ENCODE results near the gene RP9. TPM values are rescaled to one million over a fixed set of nuclear protein-coding genes. Genes with fewer than 3 reads are reported as not detected.

Gene RP9, protein sequence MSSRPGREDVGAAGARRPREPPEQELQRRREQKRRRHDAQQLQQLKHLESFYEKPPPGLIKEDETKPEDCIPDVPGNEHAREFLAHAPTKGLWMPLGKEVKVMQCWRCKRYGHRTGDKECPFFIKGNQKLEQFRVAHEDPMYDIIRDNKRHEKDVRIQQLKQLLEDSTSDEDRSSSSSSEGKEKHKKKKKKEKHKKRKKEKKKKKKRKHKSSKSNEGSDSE
- 10 to 100 TPM; 15.0 to 18.0 TPM for total RNA-seq
- 21.7 TPM for polyA plus RNA-seq (2013, experiment 1 of 2)
- 26.9 TPM for polyA plus RNA-seq (2013, experiment 2 of 2)
- long read RNA-seq, experiment 1, partial matches to known transcripts = 2 of 8 reads
- long read RNA-seq, experiment 1, other reads (novel, unspliced or antisense) = 3 of 8 reads
- long read RNA-seq, experiment 2, transcript RP9-201 (6 exons, 1,121 nt) = major isoform, 21 of 23 reads
- long read RNA-seq, experiment 2, partial matches to known transcripts = 0 of 23 reads
- long read RNA-seq, experiment 2, other reads (novel, unspliced or antisense) = 2 of 23 reads
- long read RNA-seq, experiment 3, transcript RP9-201 (6 exons, 1,121 nt) = major isoform, 8 of 8 reads
- long read RNA-seq, experiment 3, partial matches to known transcripts = 0 of 8 reads
- long read RNA-seq, experiment 3, other reads (novel, unspliced or antisense) = 0 of 8 reads
- long read RNA-seq, experiment 4 = 0 reads

DNA sequence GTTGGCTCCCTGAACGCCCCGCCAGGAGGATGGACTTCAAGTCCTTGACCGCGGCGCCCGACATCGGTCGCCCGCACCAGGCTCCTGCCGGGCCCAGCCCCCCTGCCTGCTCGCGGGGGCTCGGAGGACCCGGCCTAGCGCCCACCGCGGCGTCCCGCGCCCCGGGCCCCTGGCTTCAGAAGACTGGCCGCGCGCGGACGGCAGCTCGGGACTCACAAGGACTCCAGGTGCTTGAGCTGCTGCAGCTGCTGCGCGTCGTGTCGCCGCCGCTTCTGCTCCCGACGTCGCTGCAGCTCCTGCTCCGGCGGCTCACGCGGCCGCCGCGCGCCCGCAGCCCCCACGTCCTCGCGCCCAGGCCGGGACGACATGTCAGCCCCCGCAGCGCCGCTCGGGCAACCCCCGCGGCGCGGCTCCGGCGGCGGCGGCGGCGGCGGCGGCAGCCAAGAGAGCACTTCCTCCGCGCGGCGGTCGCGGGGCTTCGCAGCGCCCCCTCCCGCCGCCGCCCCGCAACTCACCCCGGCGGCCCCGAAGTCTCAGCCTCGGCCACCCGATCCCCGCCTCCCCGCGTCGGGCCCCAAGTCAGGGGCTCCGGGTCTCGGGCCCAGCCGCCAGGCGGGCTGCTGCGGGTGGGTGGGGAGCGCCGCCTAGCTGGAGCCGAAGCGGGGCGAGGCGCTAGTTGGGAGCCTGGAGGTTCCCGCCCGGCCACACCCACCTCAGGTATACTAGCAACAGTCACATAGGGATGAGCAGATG, at the start of gene RP9:
Gene RP9, minus strand, starts transcription at position 400 of the 753 bp plus-strand sequence. Its CDS starts 32 bp downstream, at position 368.
- peaks cover 26% of the 10 kb centered on the region for H3K4me1 Mint-ChIP-seq
- H3K36me3 Mint-ChIP-seq (ENCODE audit: low read depth) = no peaks in the 10 kb centered on the region
- whole genome bisulfite sequencing, 2 experiments (ENCODE audit: insufficient coverage in 1 of 2, insufficient read length in 1 of 2) = 0% methylated on average over 9 to 100 of the region's 100 CpGs
- Histone ChIP-seq H3K9me3 (ENCODE audit: control insufficient read depth, low read length) (no peaks in the 10 kb centered on the region), H3K27ac (ENCODE audit: low read depth, low read length) (peak within 1 kb of the TSS; percentile 77), H3K4me1 (ENCODE audit: control insufficient read depth, insufficient read depth, low read length) (peaks cover 7% of the 10 kb centered on the region), H3K9ac (ENCODE audit: extremely low read depth, low read length, poor library complexity, severe bottlenecking) (peak within 1 kb of the TSS; percentile 75), H3K36me3 (ENCODE audit: control insufficient read depth, insufficient read depth, low read length) (peaks cover 4% of the 10 kb centered on the region), H3K27me3 (ENCODE audit: control insufficient read depth, insufficient read depth, low read length, poor library complexity, severe bottlenecking) (no peaks in the 10 kb centered on the region), H3K4me3 (ENCODE audit: low read length) (peak within 1 kb of the TSS; percentile 95)
- peak within 1 kb of the TSS; percentile 86 for H3K27ac Mint-ChIP-seq
- H3K9me3 Mint-ChIP-seq = no peaks in the 10 kb centered on the region
- TF ChIP-seq, protein P1, sequence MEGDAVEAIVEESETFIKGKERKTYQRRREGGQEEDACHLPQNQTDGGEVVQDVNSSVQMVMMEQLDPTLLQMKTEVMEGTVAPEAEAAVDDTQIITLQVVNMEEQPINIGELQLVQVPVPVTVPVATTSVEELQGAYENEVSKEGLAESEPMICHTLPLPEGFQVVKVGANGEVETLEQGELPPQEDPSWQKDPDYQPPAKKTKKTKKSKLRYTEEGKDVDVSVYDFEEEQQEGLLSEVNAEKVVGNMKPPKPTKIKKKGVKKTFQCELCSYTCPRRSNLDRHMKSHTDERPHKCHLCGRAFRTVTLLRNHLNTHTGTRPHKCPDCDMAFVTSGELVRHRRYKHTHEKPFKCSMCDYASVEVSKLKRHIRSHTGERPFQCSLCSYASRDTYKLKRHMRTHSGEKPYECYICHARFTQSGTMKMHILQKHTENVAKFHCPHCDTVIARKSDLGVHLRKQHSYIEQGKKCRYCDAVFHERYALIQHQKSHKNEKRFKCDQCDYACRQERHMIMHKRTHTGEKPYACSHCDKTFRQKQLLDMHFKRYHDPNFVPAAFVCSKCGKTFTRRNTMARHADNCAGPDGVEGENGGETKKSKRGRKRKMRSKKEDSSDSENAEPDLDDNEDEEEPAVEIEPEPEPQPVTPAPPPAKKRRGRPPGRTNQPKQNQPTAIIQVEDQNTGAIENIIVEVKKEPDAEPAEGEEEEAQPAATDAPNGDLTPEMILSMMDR (conservative IDR thresholded peaks at IDR 0.05) = peak; percentile 78
- DNase-seq = peak; percentile 94
- H3K27me3 Mint-ChIP-seq (ENCODE audit: insufficient read depth) = peaks cover 15% of the 10 kb centered on the region
- H3K4me3 Mint-ChIP-seq = peak within 1 kb of the TSS; percentile 76

DNA sequence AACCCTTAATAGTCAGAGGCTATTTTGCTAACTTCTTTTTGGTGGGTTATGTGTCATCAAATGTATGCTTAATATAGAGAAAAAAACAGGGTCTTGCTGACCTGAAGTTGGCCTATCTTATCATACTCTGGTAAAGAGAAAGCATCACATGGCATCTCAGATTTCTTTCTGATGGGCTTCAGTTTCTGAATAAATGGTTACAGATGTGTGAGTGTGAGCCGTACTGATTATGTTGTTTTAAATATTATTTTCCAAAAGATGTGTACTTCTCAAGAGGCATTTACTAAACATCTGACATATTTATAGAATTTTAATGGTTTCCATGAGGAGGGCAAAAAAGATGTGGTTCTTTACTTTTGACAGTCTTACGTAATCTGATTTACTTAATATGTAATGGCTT, 48.6 kb upstream of the RP9 start:
- H3K27ac Mint-ChIP-seq = no peak overlapping the region
- TF ChIP-seq, protein P1 (conservative IDR thresholded peaks at IDR 0.05) = no peak
- H3K9me3 Mint-ChIP-seq = peaks cover 1% of the 10 kb centered on the region
- Histone ChIP-seq H3K27ac (ENCODE audit: low read depth, low read length) (no peak overlapping the region), H3K27me3 (ENCODE audit: control insufficient read depth, insufficient read depth, low read length, poor library complexity, severe bottlenecking) (peaks cover under 1% of the 10 kb centered on the region), H3K4me3 (ENCODE audit: low read length) (no peak overlapping the region), H3K4me1 (ENCODE audit: control insufficient read depth, insufficient read depth, low read length) (no peaks in the 10 kb centered on the region), H3K36me3 (ENCODE audit: control insufficient read depth, insufficient read depth, low read length) (no peaks in the 10 kb centered on the region), H3K9me3 (ENCODE audit: control insufficient read depth, low read length) (no peaks in the 10 kb centered on the region), H3K9ac (ENCODE audit: extremely low read depth, low read length, poor library complexity, severe bottlenecking) (no peak overlapping the region)
- H3K4me3 Mint-ChIP-seq = no peak overlapping the region
- no peaks in the 10 kb centered on the region for H3K4me1 Mint-ChIP-seq
- H3K36me3 Mint-ChIP-seq (ENCODE audit: low read depth) = peaks cover 3% of the 10 kb centered on the region
- H3K27me3 Mint-ChIP-seq (ENCODE audit: insufficient read depth) = no peaks in the 10 kb centered on the region
- no peak for DNase-seq
- 43 to 100% methylated on average over 1 to 2 of the region's 2 CpGs for WGBS, 2 experiments (ENCODE audit: insufficient coverage in 1 of 2, insufficient read length in 1 of 2)

DNA sequence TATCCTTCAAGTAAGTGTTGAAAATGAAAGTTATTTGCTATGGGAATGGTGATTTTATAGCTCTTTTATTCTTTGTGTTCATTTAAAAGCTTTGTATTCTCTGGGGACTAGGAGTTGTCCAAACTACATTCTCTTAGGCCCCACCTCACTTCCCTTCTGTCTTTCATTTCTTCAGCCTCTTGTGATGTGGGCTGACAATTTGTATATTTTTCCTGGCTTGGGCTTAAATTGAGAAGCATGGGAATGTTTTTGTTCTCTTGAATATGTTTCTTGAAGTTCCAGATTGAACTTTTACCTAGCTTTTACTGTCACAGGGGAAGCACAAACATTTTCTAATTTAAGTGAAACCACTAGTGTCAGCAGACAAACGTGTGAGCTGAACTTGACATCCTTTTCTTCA, 48.1 kb upstream of the RP9 start:
- WGBS, 2 experiments (ENCODE audit: insufficient coverage in 1 of 2, insufficient read length in 1 of 2) = 57 to 95% methylated on average over 1 of the region's 1 CpG
- no peak overlapping the region for H3K27ac ChIP-seq (ENCODE audit: low read depth, low read length)
- peaks cover 3% of the 10 kb centered on the region for H3K36me3 Mint-ChIP-seq (ENCODE audit: low read depth)
- no peaks in the 10 kb centered on the region for H3K27me3 Mint-ChIP-seq (ENCODE audit: insufficient read depth)
- H3K4me1 Mint-ChIP-seq = no peaks in the 10 kb centered on the region
- H3K4me3 ChIP-seq (ENCODE audit: low read length) = no peak overlapping the region
- H3K4me3 Mint-ChIP-seq = no peak overlapping the region
- H3K27ac Mint-ChIP-seq = no peak overlapping the region
- H3K9ac ChIP-seq (ENCODE audit: extremely low read depth, low read length, poor library complexity, severe bottlenecking) = no peak overlapping the region
- no peaks in the 10 kb centered on the region for H3K9me3 ChIP-seq (ENCODE audit: control insufficient read depth, low read length)
- no peaks in the 10 kb centered on the region for H3K9me3 Mint-ChIP-seq
- H3K4me1 ChIP-seq (ENCODE audit: control insufficient read depth, insufficient read depth, low read length) = no peaks in the 10 kb centered on the region
- TF ChIP-seq, protein P1 (conservative IDR thresholded peaks at IDR 0.05) = no peak
- H3K27me3 ChIP-seq (ENCODE audit: control insufficient read depth, insufficient read depth, low read length, poor library complexity, severe bottlenecking) = peaks cover 5% of the 10 kb centered on the region
- DNase-seq = no peak
- H3K36me3 ChIP-seq (ENCODE audit: control insufficient read depth, insufficient read depth, low read length) = no peaks in the 10 kb centered on the region

Measured in endodermal cell (in vitro differentiated cells).